ENCODE results near the gene SERTAD2. TPM values are rescaled to one million over a fixed set of nuclear protein-coding genes. Genes with fewer than 3 reads are reported as not detected.

Gene SERTAD2
- total RNA-seq, 4 donors from 2014 or later, result 8.7 to 10.3 (median 9.8) TPM

- Histone ChIP-seq H3K9me3 (no peaks in the 10 kb centered on the region), H3K27ac (no peak overlapping the region), H3K4me3 (no peak overlapping the region), H3K4me1 (no peaks in the 10 kb centered on the region), H3K36me3 (no peaks in the 10 kb centered on the region), H3K27me3 (no peaks in the 10 kb centered on the region)
- peak in 1 of 3 donors; percentile 39 for DNase-seq
- TF ChIP-seq POLR2A (IDR thresholded peaks at IDR 0.05), result no peak
- no peak for TF ChIP-seq CTCF (IDR thresholded peaks at IDR 0.05)
Observed at GRCh38 chr2:64617631-64618151, 36.0 kb downstream of the SERTAD2 start.

GRCh38 chr2:64615844-64616536 is 37.7 kb downstream of the SERTAD2 start:
- no peak overlapping the region for H3K4me3 ChIP-seq
- no peaks in the 10 kb centered on the region for H3K36me3 ChIP-seq
- TF ChIP-seq CTCF (IDR thresholded peaks at IDR 0.05) (no peak), POLR2A (IDR thresholded peaks at IDR 0.05) (no peak)
- H3K9me3 ChIP-seq, result no peaks in the 10 kb centered on the region
- no peaks in the 10 kb centered on the region for H3K27me3 ChIP-seq
- no peak overlapping the region for H3K27ac ChIP-seq
- H3K4me1 ChIP-seq, result no peaks in the 10 kb centered on the region
- DNase-seq, result peak in 1 of 3 donors; percentile 12

- no peaks in the 10 kb centered on the region for H3K9me3 ChIP-seq
- no peaks in the 10 kb centered on the region for H3K27me3 ChIP-seq
- H3K36me3 ChIP-seq, result no peaks in the 10 kb centered on the region
- peak in 1 of 3 donors; percentile 44 for DNase-seq
- TF ChIP-seq POLR2A (IDR thresholded peaks at IDR 0.05) (no peak), CTCF (IDR thresholded peaks at IDR 0.05) (no peak)
- no peak overlapping the region for H3K4me3 ChIP-seq
- no peaks in the 10 kb centered on the region for H3K4me1 ChIP-seq
- no peak overlapping the region for H3K27ac ChIP-seq
Observed at GRCh38 chr2:64615192-64615763, 38.4 kb downstream of the SERTAD2 start.

- H3K27ac ChIP-seq, result no peak overlapping the region
- peaks cover 0 to 8% (median 0%) of the 10 kb centered on the region in 4 donors for H3K4me1 ChIP-seq
- H3K4me3 ChIP-seq, result no peak overlapping the region
- H3K27me3 ChIP-seq, result no peaks in the 10 kb centered on the region
- H3K36me3 ChIP-seq, result no peaks in the 10 kb centered on the region
- no peak for DNase-seq
- TF ChIP-seq POLR2A (IDR thresholded peaks at IDR 0.05), result no peak
- TF ChIP-seq CTCF (IDR thresholded peaks at IDR 0.05), result no peak
- no peaks in the 10 kb centered on the region for H3K9me3 ChIP-seq
Observed at GRCh38 chr2:64613276-64613675, 40.4 kb downstream of the SERTAD2 start.

GRCh38 chr2:64612575-64613195 is 41.0 kb downstream of the SERTAD2 start:
- peaks cover 0 to 14% (median under 1%) of the 10 kb centered on the region in 4 donors for H3K4me1 ChIP-seq
- DNase-seq, result no peak
- H3K4me3 ChIP-seq, result no peak overlapping the region
- no peak overlapping the region for H3K27ac ChIP-seq
- no peaks in the 10 kb centered on the region for H3K27me3 ChIP-seq
- TF ChIP-seq POLR2A (IDR thresholded peaks at IDR 0.05) (no peak), CTCF (IDR thresholded peaks at IDR 0.05) (no peak)
- H3K36me3 ChIP-seq, result no peaks in the 10 kb centered on the region
- no peaks in the 10 kb centered on the region for H3K9me3 ChIP-seq
